Lower leg skin (tissue), 4 donors: Measurements from ENCODE around the gene FBLN2. TPM values are rescaled to one million over a fixed set of nuclear protein-coding genes. Genes with fewer than 3 reads are reported as not detected.

Experiments used
- DNase-seq, 2 donors: peaks; one replicate each; pipeline ENCODE4 v3.0.0-alpha.2; 2019; ENCODE audit warnings: low spot score in 2 of 2
- H3K4me3 ChIP-seq: fragments of 200-600 bp; sonication (generic); 2 replicates; pipeline ENCODE4 v1.5.1; 2017; ENCODE audit warnings: mild to moderate bottlenecking, low read depth; ENCODE audit not compliant: poor library complexity, severe bottlenecking
- POLR2A ChIP-seq, 2 donors: fragments of 450-650 bp; IDR thresholded peaks; one replicate each; pipeline ENCODE4 v1.6.1; 2016 to 2017; ENCODE audit warnings: antibody characterized with exemption in 2 of 2, mild to moderate bottlenecking in 1 of 2, moderate library complexity in 1 of 2
- WGBS, 2 donors: methylation state at CpG; one replicate each; pipeline ENCODE4 v1.1.5; 2018; 5-methylcytosine and 5-hydroxymethylcytosine counted together
- intact Hi-C: fragments of 100-400 bp; cut with DNase I; formaldehyde crosslinking; loops from one replicate; pipeline ENCODE4 v1.15.0; 2023; ENCODE audit warnings: low total_unique reads
- total RNA-seq, 4 donors: library from RNA; depleted of rRNA; stranded (reverse); fragments of >200 nt; gene quantifications; one replicate each; pipeline ENCODE4 v1.1.0, GENCODE V29; 2016
- TF ChIP-seq, protein P1 (sequence below), 3 donors: fragments of 450-650 bp; IDR thresholded peaks; one replicate each; pipeline ENCODE4 v1.5.1; 2016; ENCODE audit warnings: antibody characterized with exemption in 3 of 3, mild to moderate bottlenecking in 3 of 3, moderate library complexity in 2 of 3

FBLN2 gene
- total RNA-seq, 4 donors from 2014 or later = 40.1 to 153 (median 64.0) TPM

DNA sequence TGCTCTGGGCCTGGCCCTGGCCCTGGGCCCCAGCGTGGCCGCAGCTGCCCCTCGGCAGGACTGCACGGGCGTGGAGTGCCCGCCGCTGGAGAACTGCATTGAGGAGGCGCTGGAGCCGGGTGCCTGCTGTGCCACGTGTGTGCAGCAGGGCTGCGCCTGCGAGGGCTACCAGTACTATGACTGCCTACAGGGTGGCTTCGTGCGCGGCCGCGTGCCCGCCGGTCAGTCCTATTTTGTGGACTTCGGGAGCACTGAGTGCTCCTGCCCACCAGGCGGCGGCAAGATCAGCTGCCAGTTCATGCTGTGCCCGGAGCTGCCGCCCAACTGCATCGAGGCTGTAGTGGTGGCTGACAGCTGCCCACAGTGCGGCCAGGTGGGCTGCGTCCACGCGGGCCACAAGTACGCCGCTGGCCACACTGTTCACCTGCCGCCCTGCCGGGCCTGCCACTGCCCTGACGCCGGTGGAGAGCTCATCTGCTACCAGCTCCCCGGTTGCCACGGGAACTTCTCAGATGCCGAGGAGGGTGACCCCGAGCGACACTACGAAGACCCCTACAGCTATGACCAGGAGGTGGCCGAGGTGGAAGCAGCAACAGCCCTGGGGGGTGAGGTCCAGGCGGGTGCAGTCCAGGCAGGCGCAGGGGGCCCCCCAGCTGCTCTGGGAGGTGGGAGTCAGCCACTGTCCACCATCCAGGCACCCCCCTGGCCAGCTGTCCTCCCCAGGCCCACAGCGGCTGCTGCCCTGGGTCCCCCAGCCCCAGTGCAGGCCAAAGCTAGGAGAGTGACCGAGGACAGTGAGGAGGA, 21.7 kb downstream of the FBLN2 start:
- no peak for DNase-seq
- intact Hi-C loops = no loop called here
- TF ChIP-seq, protein P1, sequence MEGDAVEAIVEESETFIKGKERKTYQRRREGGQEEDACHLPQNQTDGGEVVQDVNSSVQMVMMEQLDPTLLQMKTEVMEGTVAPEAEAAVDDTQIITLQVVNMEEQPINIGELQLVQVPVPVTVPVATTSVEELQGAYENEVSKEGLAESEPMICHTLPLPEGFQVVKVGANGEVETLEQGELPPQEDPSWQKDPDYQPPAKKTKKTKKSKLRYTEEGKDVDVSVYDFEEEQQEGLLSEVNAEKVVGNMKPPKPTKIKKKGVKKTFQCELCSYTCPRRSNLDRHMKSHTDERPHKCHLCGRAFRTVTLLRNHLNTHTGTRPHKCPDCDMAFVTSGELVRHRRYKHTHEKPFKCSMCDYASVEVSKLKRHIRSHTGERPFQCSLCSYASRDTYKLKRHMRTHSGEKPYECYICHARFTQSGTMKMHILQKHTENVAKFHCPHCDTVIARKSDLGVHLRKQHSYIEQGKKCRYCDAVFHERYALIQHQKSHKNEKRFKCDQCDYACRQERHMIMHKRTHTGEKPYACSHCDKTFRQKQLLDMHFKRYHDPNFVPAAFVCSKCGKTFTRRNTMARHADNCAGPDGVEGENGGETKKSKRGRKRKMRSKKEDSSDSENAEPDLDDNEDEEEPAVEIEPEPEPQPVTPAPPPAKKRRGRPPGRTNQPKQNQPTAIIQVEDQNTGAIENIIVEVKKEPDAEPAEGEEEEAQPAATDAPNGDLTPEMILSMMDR (IDR thresholded peaks at IDR 0.05) = no peak
- no peak for TF ChIP-seq POLR2A (IDR thresholded peaks at IDR 0.05)
- H3K4me3 ChIP-seq = no peak overlapping the region
- WGBS, 2 donors = 92 to 94% methylated on average over 28 to 41 of the region's 46 CpGs

DNA sequence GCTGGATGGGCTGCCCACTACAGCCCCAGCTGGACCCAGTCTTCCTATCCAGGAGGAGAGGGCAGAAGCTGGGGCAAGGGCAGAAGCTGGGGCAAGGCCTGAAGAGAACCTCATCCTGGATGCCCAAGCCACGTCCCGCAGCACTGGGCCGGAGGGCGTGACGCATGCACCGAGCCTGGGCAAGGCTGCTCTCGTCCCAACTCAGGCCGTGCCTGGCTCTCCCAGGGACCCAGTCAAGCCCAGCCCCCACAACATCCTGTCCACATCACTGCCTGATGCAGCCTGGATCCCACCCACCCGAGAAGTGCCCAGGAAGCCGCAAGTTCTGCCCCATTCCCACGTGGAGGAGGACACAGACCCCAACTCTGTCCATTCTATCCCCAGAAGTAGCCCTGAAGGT, 22.3 kb downstream of the FBLN2 start:
- TF ChIP-seq POLR2A (IDR thresholded peaks at IDR 0.05) = no peak
- TF ChIP-seq, protein P1 (IDR thresholded peaks at IDR 0.05) = no peak
- no peak overlapping the region for H3K4me3 ChIP-seq
- intact Hi-C loops = no loop called here
- 58 to 82% methylated on average over 11 of the region's 11 CpGs for WGBS, 2 donors
- no peak for DNase-seq

DNA sequence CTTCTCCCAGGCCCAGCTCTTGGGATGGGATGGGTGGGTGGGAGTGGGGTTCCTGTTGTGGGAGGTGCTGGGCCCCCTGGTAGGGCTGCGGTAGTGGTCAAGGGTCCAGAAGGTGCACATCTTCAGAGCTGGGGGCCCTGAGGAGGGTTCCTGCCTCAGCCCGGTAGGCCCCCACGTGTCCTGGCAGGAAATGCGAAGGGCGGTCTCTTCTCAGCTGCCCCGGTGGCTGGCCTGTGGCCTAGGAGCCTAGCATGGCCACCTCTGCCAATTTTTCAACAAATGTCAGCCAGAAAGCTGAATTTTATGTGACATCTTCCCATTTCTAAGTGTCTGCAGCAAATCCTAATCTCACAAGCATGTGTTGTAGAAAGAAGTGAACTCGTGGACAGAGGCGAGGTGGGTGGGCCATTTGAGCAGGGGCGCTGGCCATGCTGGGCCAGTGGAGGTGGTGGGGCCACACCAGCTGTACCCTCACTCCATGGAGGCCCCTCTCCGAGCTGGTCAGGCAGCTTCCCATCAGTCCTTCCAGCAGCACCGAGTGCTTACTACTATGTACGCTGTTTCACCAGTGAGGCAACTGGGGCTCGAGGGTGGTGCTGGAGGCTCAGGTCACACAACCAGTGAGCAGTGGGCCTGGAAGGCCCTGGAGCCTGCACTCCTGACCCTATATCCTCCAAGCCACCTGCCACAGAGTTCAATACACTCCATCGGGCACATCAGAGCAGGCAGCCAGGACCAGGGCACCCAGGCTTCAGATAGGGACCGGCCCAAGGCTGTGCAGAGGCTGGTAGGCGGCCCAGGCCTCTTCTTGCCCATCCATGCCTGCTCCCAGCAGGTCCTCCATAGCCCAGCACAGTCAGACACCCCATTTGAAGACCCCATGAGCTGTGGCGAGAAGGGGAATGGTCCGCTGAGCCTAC, 23.2 kb downstream of the FBLN2 start:
- WGBS, 2 donors = 79 to 90% methylated on average over 14 to 18 of the region's 18 CpGs
- intact Hi-C loops = no loop called here
- no peak for DNase-seq
- TF ChIP-seq, protein P1 (IDR thresholded peaks at IDR 0.05) = no peak
- no peak for TF ChIP-seq POLR2A (IDR thresholded peaks at IDR 0.05)
- H3K4me3 ChIP-seq = no peak overlapping the region

DNA sequence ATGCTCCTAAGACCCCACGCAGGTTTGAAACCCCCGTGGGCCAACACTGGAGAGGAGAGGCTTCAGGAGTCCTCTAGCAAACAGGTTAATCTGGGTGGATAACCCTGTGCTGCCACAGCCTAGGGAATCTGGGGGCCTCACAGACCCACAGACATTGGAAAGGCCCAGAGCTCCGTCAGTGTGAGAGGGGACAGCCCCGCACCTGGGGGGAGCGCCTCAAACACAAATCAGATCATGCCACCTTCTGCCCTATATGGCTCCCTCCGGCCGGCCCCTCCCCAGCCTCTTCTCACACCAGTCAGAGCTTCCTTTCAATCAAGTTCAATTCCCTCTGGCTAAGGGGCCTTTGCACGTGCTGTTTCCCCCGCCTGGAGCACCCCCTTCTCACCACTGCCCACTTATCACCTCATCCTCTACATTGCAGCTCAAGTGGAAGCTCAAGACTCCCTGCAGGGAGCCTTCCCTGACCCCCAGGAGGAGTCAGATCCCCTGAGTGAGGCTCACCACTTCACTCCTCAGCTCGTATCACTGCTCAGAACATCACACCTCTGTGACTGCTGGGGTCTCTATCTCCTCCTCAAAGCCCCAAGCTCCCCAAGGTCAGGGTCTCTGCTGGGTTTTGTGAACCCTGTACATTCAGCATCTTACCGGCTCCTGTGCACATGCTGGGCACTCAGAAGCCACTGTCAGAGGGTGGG, 24.1 kb downstream of the FBLN2 start:
- intact Hi-C loops = no loop called here
- no peak for DNase-seq
- TF ChIP-seq, protein P1 (IDR thresholded peaks at IDR 0.05) = no peak
- no peak for TF ChIP-seq POLR2A (IDR thresholded peaks at IDR 0.05)
- no peak overlapping the region for H3K4me3 ChIP-seq
- 92 to 93% methylated on average over 11 of the region's 11 CpGs for WGBS, 2 donors

DNA sequence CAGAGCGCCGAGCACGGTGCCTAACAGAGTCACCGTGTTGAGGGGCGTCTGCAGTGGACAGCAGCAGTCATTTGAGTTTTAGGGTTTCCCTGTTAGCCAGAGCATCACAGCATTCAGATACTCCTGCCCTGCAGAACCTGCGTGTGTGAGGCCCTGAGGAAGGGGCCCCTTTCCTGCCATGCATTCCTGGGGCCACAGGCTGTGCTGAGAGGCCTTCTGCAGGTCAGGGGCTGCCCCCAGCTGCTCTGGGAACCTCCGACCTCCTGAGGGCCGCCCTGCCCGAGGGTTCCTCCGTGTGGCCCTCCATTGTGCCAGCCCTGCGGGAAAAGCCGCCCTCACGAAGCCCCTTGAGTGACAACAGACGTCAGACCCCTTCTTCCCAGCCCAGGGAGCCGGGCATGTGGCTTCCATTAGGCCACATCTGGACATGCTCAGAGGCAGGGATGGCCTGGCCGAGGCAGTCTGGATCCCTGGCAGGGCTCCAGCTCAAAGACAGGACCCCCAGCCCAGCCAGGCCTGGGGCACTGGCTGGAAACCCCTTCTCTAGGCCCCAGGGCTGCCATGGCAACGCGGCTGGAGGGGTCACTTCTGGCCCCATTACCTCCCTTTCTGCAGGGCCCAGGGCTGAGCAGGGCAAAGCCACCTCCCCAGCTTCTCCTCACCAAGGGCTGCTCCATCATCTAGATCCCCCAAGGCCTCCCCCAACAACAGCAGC, 25.3 kb downstream of the FBLN2 start:
- intact Hi-C loops = no loop called here
- 71 to 74% methylated on average over 12 to 13 of the region's 18 CpGs for WGBS, 2 donors
- no peak overlapping the region for H3K4me3 ChIP-seq
- TF ChIP-seq, protein P1 (IDR thresholded peaks at IDR 0.05) = no peak
- TF ChIP-seq POLR2A (IDR thresholded peaks at IDR 0.05) = no peak
- DNase-seq = no peak
